HCT116 (cell line): ENCODE results near the gene IL18. TPM values are rescaled to one million over a fixed set of nuclear protein-coding genes. Genes with fewer than 3 reads are reported as not detected.

Source experiments
- ATAC-seq: fragments of 200-7000 bp; cut with Tn5 transposase; 2 replicates; pipeline ENCODE4 v1.9.1; 2020; ENCODE audit warnings: mild to moderate bottlenecking, moderate library complexity
- BruUV-seq: library from RNA; stranded (reverse); fragments of 400-500 nt; replicated peaks from 2 replicates; lab custom pipeline; 2021; lab: Mats Ljungman, UMichigan
- CTCF ChIA-PET: fragments of 300-600 bp; sonication (Branson Sonifier 250); formaldehyde crosslinking; loops from one replicate; lab custom pipeline; 2021; ENCODE audit warnings: antibody characterized with exemption; lab: Charles Lee
- POLR2A ChIA-PET: fragments of 300-600, 350-600 bp; sonication (Branson Sonifier 250); formaldehyde crosslinking; loops from one replicate; lab custom pipeline; 2021; ENCODE audit warnings: antibody characterized with exemption; lab: Charles Lee
- RAD21 ChIA-PET, 2 experiments: fragments of 300-600 bp; sonication (Branson Sonifier 250); formaldehyde crosslinking; loops; one replicate each; lab custom pipeline; 2023; ENCODE audit warnings: low total read pairs in 2 of 2; ENCODE audit not compliant: uncharacterized antibody in 2 of 2, unreplicated experiment in 2 of 2, low non-redundant PET in 1 of 2; lab: Charles Lee
- DNase-seq: peaks from one replicate; pipeline ENCODE4 v3.0.0-alpha.2; 2010; ENCODE audit warnings: low read depth, low spot score
- H2AFZ ChIP-seq: fragments of 200-600 bp; shearing (Covaris generic), sonication (generic); 2 replicates; pipeline ENCODE4 v1.6.1; 2017; ENCODE audit warnings: low read depth, mixed run types, mixed read lengths, antibody characterized with exemption, low read length; ENCODE audit not compliant: poor library complexity, severe bottlenecking
- H3K27ac ChIP-seq: 2 replicates; pipeline ENCODE4 v1.5.1; 2012; ENCODE audit warnings: low read depth, low read length
- H3K27me3 ChIP-seq: fragments of 200-600 bp; sonication (generic); 2 replicates; pipeline ENCODE4 v1.6.1; 2016; ENCODE audit warnings: mixed run types, low read length, mixed read lengths; ENCODE audit not compliant: insufficient read depth
- H3K36me3 ChIP-seq, 2 experiments: fragments of 200-500 bp in 1 of 2; fragments of 200-600 bp in 1 of 2; sonication (Bioruptor generic) in 1 of 2; sonication (generic) in 1 of 2; 2 replicates each; pipeline versions ENCODE4 v1.5.1 to v1.6.1; 2014 to 2016; ENCODE audit warnings: low read length in 2 of 2, inconsistent platforms in 1 of 2, mixed read lengths in 1 of 2, mixed run types in 1 of 2; ENCODE audit not compliant: insufficient read depth in 2 of 2, control insufficient read depth in 1 of 2
- H3K4me1 ChIP-seq, 2 experiments: fragments of 200-600 bp in 1 of 2; sonication (generic) in 1 of 2; 2 replicates each; pipeline versions ENCODE4 v1.5.1 to v1.6.1; 2012 to 2017; ENCODE audit warnings: low read length in 2 of 2, inconsistent platforms in 1 of 2, mild to moderate bottlenecking in 1 of 2, mixed read lengths in 1 of 2, mixed run types in 1 of 2, moderate library complexity in 1 of 2; ENCODE audit not compliant: insufficient read depth in 2 of 2, control insufficient read depth in 1 of 2
- H3K4me2 ChIP-seq: fragments of 200-600 bp; sonication (generic); 2 replicates; pipeline ENCODE4 v1.6.1; 2017; ENCODE audit warnings: mixed run types, low read length, mixed read lengths
- H3K4me3 ChIP-seq, 2 experiments: fragments of 200-600 bp in 1 of 2; sonication (generic) in 1 of 2; replicated peaks in 1 of 2; 2 replicates each; pipeline ENCODE4 v1.5.1; 2011 to 2016; ENCODE audit warnings: low read length in 2 of 2, control low read depth in 1 of 2, low read depth in 1 of 2, mild to moderate bottlenecking in 1 of 2, mixed read lengths in 1 of 2, mixed run types in 1 of 2
- H3K79me2 ChIP-seq: fragments of 200-600 bp; sonication (generic); 2 replicates; pipeline ENCODE4 v1.6.1; 2017; ENCODE audit warnings: mild to moderate bottlenecking, mixed run types, low read length, moderate library complexity, mixed read lengths; ENCODE audit not compliant: insufficient read depth
- H3K9ac ChIP-seq: fragments of 200-600 bp; sonication (generic); 2 replicates; pipeline ENCODE4 v1.6.1; 2016; ENCODE audit warnings: low read length, mixed read lengths
- H3K9me2 ChIP-seq: fragments of 200-600 bp; sonication (generic), shearing (Covaris generic); 2 replicates; pipeline ENCODE4 v1.6.1; 2017; ENCODE audit warnings: mixed run types, mild to moderate bottlenecking, moderate library complexity; ENCODE audit not compliant: insufficient read depth
- H3K9me3 ChIP-seq, 2 experiments: fragments of 200-500 bp in 1 of 2; fragments of 200-600 bp in 1 of 2; sonication (Bioruptor generic) in 1 of 2; sonication (generic) in 1 of 2; 2 replicates each; pipeline ENCODE4 v1.6.1; 2014 to 2017; ENCODE audit warnings: low read length in 2 of 2, mixed read lengths in 2 of 2, inconsistent platforms in 1 of 2, low read depth in 1 of 2, mild to moderate bottlenecking in 1 of 2, mixed run types in 1 of 2, moderate library complexity in 1 of 2; ENCODE audit not compliant: control insufficient read depth in 1 of 2, insufficient read depth in 1 of 2
- H4K20me1 ChIP-seq: fragments of 200-600 bp; sonication (generic), shearing (Covaris generic); 2 replicates; pipeline ENCODE4 v1.6.1; 2017; ENCODE audit warnings: mixed run types, mild to moderate bottlenecking, moderate library complexity; ENCODE audit not compliant: insufficient read depth
- ATF3 ChIP-seq: IDR thresholded peaks from 2 replicates; pipeline ENCODE4 v1.6.1; 2012
- CBX3 ChIP-seq: IDR thresholded peaks from 2 replicates; pipeline ENCODE4 v1.6.1; 2012; ENCODE audit warnings: low read depth
- CEBPB ChIP-seq: IDR thresholded peaks from 2 replicates; pipeline ENCODE4 v1.6.1; 2012; ENCODE audit warnings: low read depth
- EGR1 ChIP-seq: IDR thresholded peaks from 2 replicates; pipeline ENCODE4 v1.6.1; 2012; ENCODE audit warnings: low read depth
- EZH2 ChIP-seq: fragments of 200-600 bp; sonication (generic); IDR thresholded peaks from 2 replicates; pipeline ENCODE4 v1.6.1; 2017; ENCODE audit warnings: antibody characterized with exemption, mixed run types
- FOSL1 ChIP-seq: IDR thresholded peaks from 2 replicates; pipeline ENCODE4 v1.6.1; 2012; ENCODE audit warnings: low read depth
- POLR2A ChIP-seq: IDR thresholded peaks from 2 replicates; pipeline ENCODE4 v1.7.0; 2011; ENCODE audit warnings: borderline replicate concordance; ENCODE audit not compliant: insufficient read depth, insufficient read length; ENCODE audit errors: extremely low read depth
- POLR2AphosphoS5 ChIP-seq: IDR thresholded peaks from 2 replicates; pipeline ENCODE4 v1.6.1; 2011; ENCODE audit warnings: mild to moderate bottlenecking, low read depth, low read length, moderate library complexity
- REST ChIP-seq: IDR thresholded peaks from 2 replicates; pipeline ENCODE4 v1.6.1; 2012; ENCODE audit warnings: low read depth
- SIN3A ChIP-seq: IDR thresholded peaks from 2 replicates; pipeline ENCODE4 v1.6.1; 2012; ENCODE audit warnings: low read depth
- TCF7L2 ChIP-seq: IDR thresholded peaks from 2 replicates; pipeline ENCODE4 v1.7.0; 2011; ENCODE audit warnings: borderline replicate concordance, inconsistent platforms; ENCODE audit not compliant: insufficient read depth, insufficient read length; ENCODE audit errors: extremely low read depth
- ZFX ChIP-seq: fragments of 450-650 bp; IDR thresholded peaks from 2 replicates; pipeline ENCODE4 v1.6.1; 2017
- intact Hi-C: fragments of 100-400 bp; cut with micrococcal nuclease; formaldehyde crosslinking; loops from 2 replicates; pipeline ENCODE4 v1.10.0; 2022
- total RNA-seq: library from RNA; stranded (reverse); gene quantifications from one replicate; pipeline ENCODE4 v1.2.1, GENCODE V29; 2021; ENCODE audit not compliant: unreplicated experiment

The IL18 gene
- total RNA-seq, 1 experiment from 2014 or later = 112 TPM

GRCh38 chr11:112114460-112114859 is 49.4 kb downstream of the IL18 start:
- ATAC-seq = no peak
- Histone ChIP-seq H3K9me3 (no peaks in the 10 kb centered on the region), H3K36me3 (no peaks in the 10 kb centered on the region), H3K9me2 (no peaks in the 10 kb centered on the region), H2AFZ (no peak overlapping the region), H3K79me2 (no peaks in the 10 kb centered on the region), H3K4me1 (peaks cover 28 to 39% of the 10 kb centered on the region in 2 experiments), H4K20me1 (no peaks in the 10 kb centered on the region), H3K4me2 (no peak overlapping the region), H3K4me3 (no peak overlapping the region), H3K9ac (no peak overlapping the region)
- BruUV-seq = no TSS peak
- DNase-seq = no peak
- POLR2A ChIA-PET = no interaction called here
- RAD21 ChIA-PET = interaction anchor here in 1 of 2 experiments (2.5 kb wide), 1 partner anchor 61 kb away, joined by 11 read pairs; the partner anchor contains the start of gene BCO2
- CTCF ChIA-PET = interaction anchor here (1.3 to 3.7 kb wide), 8 partner anchors 8 to 236 kb away, joined by 3 to 16 read pairs (median 6); partner anchors contain the start of gene BCO2
- no peak for TF ChIP-seq ZFX
- no peak for TF ChIP-seq ATF3
- TF ChIP-seq FOSL1 = no peak
- no peak for TF ChIP-seq TCF7L2
- TF ChIP-seq SIN3A = no peak
- no peak for TF ChIP-seq EGR1
- no peak for TF ChIP-seq POLR2A
- no peak for TF ChIP-seq POLR2AphosphoS5
- no peak for TF ChIP-seq EZH2
- TF ChIP-seq CBX3 = no peak
- TF ChIP-seq REST = no peak
- TF ChIP-seq CEBPB = no peak
- TF ChIP-seq, all 23 proteins: peak for 0
- no peak overlapping the region for H3K27ac ChIP-seq
- H3K27me3 ChIP-seq = no peaks in the 10 kb centered on the region
- intact Hi-C loops = no loop called here
